GM23338 (cell line): ENCODE results near the gene OVCA2. TPM values are rescaled to one million over a fixed set of nuclear protein-coding genes. Genes with fewer than 3 reads are reported as not detected.

Experiments used
- ATAC-seq: fragments of 200-7000 bp; cut with Tn5 transposase; 3 replicates; pipeline ENCODE4 v1.9.1; 2020
- DNase-seq: peaks from one replicate; pipeline ENCODE4 v3.0.0-alpha.2; 2015; ENCODE audit warnings: low spot score
- H2AFZ ChIP-seq: fragments of 200-600 bp; sonication (generic); 2 replicates; pipeline ENCODE4 v1.8.0; 2016; ENCODE audit warnings: antibody characterized with exemption, mild to moderate bottlenecking, moderate library complexity
- H3F3A ChIP-seq: fragments of 200-600 bp; sonication (generic); replicated peaks from 2 replicates; pipeline ENCODE4 v1.8.0; 2017; ENCODE audit warnings: antibody characterized with exemption, mixed run types, low read depth
- H3K27ac ChIP-seq: fragments of 200-600 bp; sonication (generic); 2 replicates; pipeline ENCODE4 v1.6.1; 2016; ENCODE audit warnings: low read depth
- H3K27me3 ChIP-seq: fragments of 200-600 bp; sonication (generic); 2 replicates; pipeline ENCODE4 v1.8.0; 2016; ENCODE audit warnings: mild to moderate bottlenecking, mixed run types, moderate library complexity; ENCODE audit not compliant: insufficient read depth
- H3K36me3 ChIP-seq: fragments of 200-600 bp; sonication (generic); 2 replicates; pipeline ENCODE4 v1.8.0; 2016; ENCODE audit warnings: mild to moderate bottlenecking; ENCODE audit not compliant: insufficient read depth
- H3K4me1 ChIP-seq: fragments of 200-600 bp; sonication (generic); 2 replicates; pipeline ENCODE4 v1.8.0; 2016; ENCODE audit warnings: mild to moderate bottlenecking, moderate library complexity; ENCODE audit not compliant: insufficient read depth
- H3K4me2 ChIP-seq: fragments of 200-600 bp; sonication (generic); 2 replicates; pipeline ENCODE4 v1.7.1; 2017; ENCODE audit warnings: mixed run types
- H3K4me3 ChIP-seq: fragments of 200-600 bp; sonication (generic); 2 replicates; pipeline ENCODE4 v1.6.1; 2016; ENCODE audit warnings: mixed run types
- H3K79me2 ChIP-seq: fragments of 200-600 bp; sonication (generic); replicated peaks from 2 replicates; pipeline ENCODE4 v1.8.0; 2017; ENCODE audit warnings: mild to moderate bottlenecking; ENCODE audit not compliant: insufficient read depth
- H3K9me2 ChIP-seq: fragments of 200-600 bp; sonication (generic); 2 replicates; pipeline ENCODE4 v1.8.0; 2017; ENCODE audit not compliant: insufficient read depth
- H4K20me1 ChIP-seq: fragments of 200-600 bp; sonication (generic); replicated peaks from 2 replicates; pipeline ENCODE4 v1.8.0; 2017; ENCODE audit warnings: mild to moderate bottlenecking; ENCODE audit not compliant: insufficient read depth
- H3K27ac Mint-ChIP-seq: 2 replicates; pipeline ENCODE4 v1.8.0; 2020; ENCODE audit warnings: inconsistent platforms, mild to moderate bottlenecking, moderate library complexity, mixed read lengths
- H3K27me3 Mint-ChIP-seq: 3 replicates; pipeline ENCODE4 v1.8.0; 2022; ENCODE audit warnings: low read depth, mild to moderate bottlenecking, moderate library complexity, mixed read lengths, inconsistent platforms; ENCODE audit not compliant: insufficient read depth, poor library complexity
- H3K36me3 Mint-ChIP-seq: 3 replicates; pipeline ENCODE4 v1.8.0; 2021; ENCODE audit warnings: low read depth, mild to moderate bottlenecking, inconsistent platforms, moderate library complexity, mixed read lengths
- H3K4me1 Mint-ChIP-seq: 3 replicates; pipeline ENCODE4 v1.8.0; 2020; ENCODE audit warnings: mild to moderate bottlenecking, inconsistent platforms, mixed read lengths
- H3K4me3 Mint-ChIP-seq: 3 replicates; pipeline ENCODE4 v1.8.0; 2021; ENCODE audit warnings: moderate library complexity, mild to moderate bottlenecking, inconsistent platforms, mixed read lengths
- H3K9me3 Mint-ChIP-seq: 3 replicates; pipeline ENCODE4 v1.8.0; 2020; ENCODE audit warnings: moderate library complexity, mild to moderate bottlenecking, inconsistent platforms, mixed read lengths
- CREB1 ChIP-seq: fragments of 250-450 bp; sonication (Bioruptor Pico); IDR thresholded peaks from 2 replicates; pipeline ENCODE4 v1.5.0; 2020; ENCODE audit warnings: low read depth, mild to moderate bottlenecking, moderate library complexity
- CTCF ChIP-seq, 2 experiments: fragments of 200-600 bp in 1 of 2; sonication (generic) in 1 of 2; conservative IDR thresholded peaks; 2 replicates each; pipeline versions ENCODE4 v1.5.1 to v1.6.1; 2016 to 2017; ENCODE audit warnings: antibody characterized with exemption in 2 of 2, low read depth in 2 of 2, mild to moderate bottlenecking in 2 of 2, moderate library complexity in 1 of 2
- ETS1 ChIP-seq: IDR thresholded peaks from 2 replicates; pipeline ENCODE4 v1.6.1; 2016; ENCODE audit warnings: antibody characterized with exemption
- EZH2 ChIP-seq: fragments of 200-600 bp; sonication (generic); IDR thresholded peaks from one replicate; pipeline ENCODE4 v1.8.0; 2017; ENCODE audit warnings: antibody characterized with exemption, mild to moderate bottlenecking, low read depth; ENCODE audit not compliant: unreplicated experiment
- JUNB ChIP-seq: IDR thresholded peaks from one replicate; pipeline ENCODE4 v1.6.1; 2016; ENCODE audit warnings: antibody characterized with exemption; ENCODE audit not compliant: unreplicated experiment
- NANOG ChIP-seq: IDR thresholded peaks from 2 replicates; pipeline ENCODE4 v1.6.1; 2016; ENCODE audit warnings: antibody characterized with exemption, borderline replicate concordance
- POLR2AphosphoS5 ChIP-seq: IDR thresholded peaks from 2 replicates; pipeline ENCODE4 v1.6.1; 2016; ENCODE audit warnings: antibody characterized with exemption, low read depth
- REST ChIP-seq: IDR thresholded peaks from one replicate; pipeline ENCODE4 v1.6.1; 2018; ENCODE audit warnings: antibody characterized with exemption; ENCODE audit not compliant: unreplicated experiment
- STAT1 ChIP-seq: IDR thresholded peaks from one replicate; pipeline ENCODE4 v1.6.1; 2016; ENCODE audit warnings: antibody characterized with exemption; ENCODE audit not compliant: unreplicated experiment
- ZNF114 ChIP-seq: fragments of 250-450 bp; sonication (Bioruptor Pico); IDR thresholded peaks from 2 replicates; pipeline ENCODE4 v1.5.0; 2020; ENCODE audit warnings: mild to moderate bottlenecking, moderate library complexity
- polyA plus RNA-seq: library from polyadenylated mRNA; unstranded; fragments of >200 nt; fragmentation: Nextera tagmentation; extraction: Ambion mirVana; gene quantifications from 2 replicates; pipeline ENCODE4 v1.2.1, GENCODE V29; 2016
- total RNA-seq: library from RNA; depleted of rRNA; stranded (reverse); fragments of >200 nt; shearing (Covaris generic); gene quantifications from 2 replicates; pipeline ENCODE4 v1.2.3, GENCODE V29; 2014

Gene OVCA2
- total and polyA plus RNA-seq, 2 experiments from 2014 or later: 15.9 to 21.3 TPM

GRCh38 chr17:1997289-1997926 lies 44.4 kb upstream of the OVCA2 start:
- DNase-seq (peak; percentile 63), ATAC-seq (peak; percentile 54)
- no peaks in the 10 kb centered on the region for H3K9me3 Mint-ChIP-seq
- Histone ChIP-seq H3K27me3 (peaks cover 33% of the 10 kb centered on the region), H3K4me1 (peaks cover 14% of the 10 kb centered on the region; the same call in 1 of the 2 replicates), H3F3A (no peaks in the 10 kb centered on the region), H3K9me2 (no peaks in the 10 kb centered on the region), H3K4me3 (peak overlapping the region; percentile 66), H2AFZ (peak overlapping the region; percentile 72; the same call in 1 of the 2 replicates), H4K20me1 (no peaks in the 10 kb centered on the region), H3K36me3 (no peaks in the 10 kb centered on the region), H3K4me2 (peak overlapping the region; percentile 78), H3K79me2 (no peaks in the 10 kb centered on the region), H3K27ac (no peak overlapping the region)
- H3K27ac Mint-ChIP-seq: no peak overlapping the region
- H3K27me3 Mint-ChIP-seq: peaks cover 32% of the 10 kb centered on the region
- H3K4me3 Mint-ChIP-seq: peak overlapping the region; percentile 41
- no peaks in the 10 kb centered on the region for H3K36me3 Mint-ChIP-seq
- TF ChIP-seq CTCF (conservative IDR thresholded peaks at IDR 0.05; ENCODE audit: low read depth in 2 of 2) (no peak), ETS1 (no peak), ZNF114 (CRISPR knock-in tag) (no peak), JUNB (no peak), CREB1 (CRISPR knock-in tag) (no peak), NANOG (no peak), STAT1 (no peak), EZH2 (no peak), REST (no peak), POLR2AphosphoS5 (no peak)
- H3K4me1 Mint-ChIP-seq: peaks cover 31% of the 10 kb centered on the region
